Measurements from ENCODE around the gene RPL37. TPM values are rescaled to one million over a fixed set of nuclear protein-coding genes. Genes with fewer than 3 reads are reported as not detected.
"Not testable (repeated sequence)": the region's sequence is repeated elsewhere in the genome, so short reads cannot be mapped to it uniquely, and the experiment has no call there.

Gene RPL37
- total RNA-seq, 1 donor from 2014 or later = 840 TPM

DNA sequence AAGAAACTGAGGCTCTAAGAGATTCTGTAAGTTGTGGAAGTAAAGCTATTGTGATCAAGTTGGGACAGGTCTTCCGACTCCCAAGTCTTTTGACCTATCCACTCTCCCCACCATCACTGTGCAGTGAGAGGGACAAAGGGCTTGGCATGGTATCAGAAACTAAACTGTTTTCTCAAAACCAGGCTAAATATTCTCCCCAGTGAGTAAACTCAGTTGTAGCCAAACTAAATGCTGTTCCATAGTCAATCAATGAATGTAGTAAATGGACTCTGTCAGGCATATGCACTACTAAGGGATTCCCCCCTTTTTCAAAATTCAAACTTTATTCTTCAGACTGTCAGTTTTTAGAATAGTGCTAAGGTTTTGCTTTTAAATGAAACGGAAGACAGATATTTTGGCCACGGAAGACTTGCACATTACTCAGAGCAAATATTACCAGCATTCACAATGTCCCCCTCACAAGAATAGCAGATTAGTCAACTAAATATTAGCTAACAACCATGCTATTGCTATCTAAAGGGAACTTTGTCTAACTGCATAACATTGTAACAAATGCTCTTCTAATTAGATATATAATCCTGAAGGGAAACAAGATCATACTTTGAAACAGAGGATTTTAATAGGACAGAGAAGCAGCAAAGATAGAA lies 44.0 kb downstream of the RPL37 start:
- Mint-ChIP-seq H3K4me1 (ENCODE audit: low read depth, unreplicated experiment) (no peaks in the 10 kb centered on the region), H3K4me3 (ENCODE audit: unreplicated experiment) (no peak overlapping the region), H3K27me3 (ENCODE audit: unreplicated experiment) (peaks cover 4% of the 10 kb centered on the region), H3K9me3 (ENCODE audit: unreplicated experiment) (peaks cover 2% of the 10 kb centered on the region), H3K27ac (ENCODE audit: unreplicated experiment) (no peak overlapping the region), H3K36me3 (ENCODE audit: unreplicated experiment) (peaks cover 15% of the 10 kb centered on the region)
- TF ChIP-seq, protein P1, sequence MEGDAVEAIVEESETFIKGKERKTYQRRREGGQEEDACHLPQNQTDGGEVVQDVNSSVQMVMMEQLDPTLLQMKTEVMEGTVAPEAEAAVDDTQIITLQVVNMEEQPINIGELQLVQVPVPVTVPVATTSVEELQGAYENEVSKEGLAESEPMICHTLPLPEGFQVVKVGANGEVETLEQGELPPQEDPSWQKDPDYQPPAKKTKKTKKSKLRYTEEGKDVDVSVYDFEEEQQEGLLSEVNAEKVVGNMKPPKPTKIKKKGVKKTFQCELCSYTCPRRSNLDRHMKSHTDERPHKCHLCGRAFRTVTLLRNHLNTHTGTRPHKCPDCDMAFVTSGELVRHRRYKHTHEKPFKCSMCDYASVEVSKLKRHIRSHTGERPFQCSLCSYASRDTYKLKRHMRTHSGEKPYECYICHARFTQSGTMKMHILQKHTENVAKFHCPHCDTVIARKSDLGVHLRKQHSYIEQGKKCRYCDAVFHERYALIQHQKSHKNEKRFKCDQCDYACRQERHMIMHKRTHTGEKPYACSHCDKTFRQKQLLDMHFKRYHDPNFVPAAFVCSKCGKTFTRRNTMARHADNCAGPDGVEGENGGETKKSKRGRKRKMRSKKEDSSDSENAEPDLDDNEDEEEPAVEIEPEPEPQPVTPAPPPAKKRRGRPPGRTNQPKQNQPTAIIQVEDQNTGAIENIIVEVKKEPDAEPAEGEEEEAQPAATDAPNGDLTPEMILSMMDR (IDR thresholded peaks at IDR 0.05; ENCODE audit: partially characterized antibody, unreplicated experiment) = no peak
- DNase-seq = no peak

DNA sequence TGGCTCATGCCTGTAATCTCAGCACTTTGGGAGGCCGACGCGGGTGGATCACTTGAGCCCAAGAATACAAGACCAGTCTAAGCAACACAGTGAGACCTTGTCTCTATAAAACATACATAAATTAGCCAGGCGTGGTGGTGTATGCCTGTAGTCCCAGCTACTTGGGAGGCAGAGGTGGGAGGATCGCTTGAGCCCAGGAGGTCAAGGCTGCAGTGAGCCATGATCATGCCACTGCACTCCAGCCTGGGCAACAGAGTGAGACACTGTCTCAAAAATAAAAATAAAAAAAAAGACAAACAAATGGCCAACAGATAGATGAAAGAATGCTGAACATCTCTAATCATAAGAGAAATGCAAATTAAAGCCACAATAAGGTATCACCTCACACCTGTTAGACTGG lies 46.1 kb downstream of the RPL37 start:
- not testable (repeated sequence) for H3K4me1 Mint-ChIP-seq (ENCODE audit: low read depth, unreplicated experiment); H3K27ac Mint-ChIP-seq (ENCODE audit: unreplicated experiment); H3K27me3 Mint-ChIP-seq (ENCODE audit: unreplicated experiment); H3K4me3 Mint-ChIP-seq (ENCODE audit: unreplicated experiment); DNase-seq; H3K9me3 Mint-ChIP-seq (ENCODE audit: unreplicated experiment)
- peaks cover 19% of the 10 kb centered on the region for H3K36me3 Mint-ChIP-seq (ENCODE audit: unreplicated experiment)

DNA sequence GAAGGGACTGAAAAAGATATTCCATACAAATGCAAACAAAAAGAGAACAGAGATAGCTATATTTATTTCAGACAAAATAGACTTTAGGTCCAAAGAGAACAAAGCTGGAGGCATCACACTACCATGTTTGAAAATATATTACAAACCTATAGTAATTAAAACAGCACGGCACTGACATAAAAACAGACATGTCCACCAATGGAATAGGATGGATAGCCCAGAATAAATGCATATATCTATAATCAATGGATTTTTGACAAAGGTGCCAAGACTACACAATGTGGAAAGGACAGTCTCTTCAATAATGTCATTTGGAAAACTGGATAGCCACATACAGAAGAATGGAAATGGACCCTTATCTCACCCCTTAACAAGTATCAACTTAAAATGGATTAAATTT lies 47.0 kb downstream of the RPL37 start:
- Mint-ChIP-seq H3K27ac (ENCODE audit: unreplicated experiment) (no peak overlapping the region), H3K27me3 (ENCODE audit: unreplicated experiment) (peaks cover 2% of the 10 kb centered on the region), H3K4me1 (ENCODE audit: low read depth, unreplicated experiment) (no peaks in the 10 kb centered on the region), H3K36me3 (ENCODE audit: unreplicated experiment) (peaks cover 19% of the 10 kb centered on the region), H3K4me3 (ENCODE audit: unreplicated experiment) (no peak overlapping the region), H3K9me3 (ENCODE audit: unreplicated experiment) (peaks cover 2% of the 10 kb centered on the region)
- TF ChIP-seq, protein P1 (IDR thresholded peaks at IDR 0.05; ENCODE audit: partially characterized antibody, unreplicated experiment) = no peak
- no peak for DNase-seq

DNA sequence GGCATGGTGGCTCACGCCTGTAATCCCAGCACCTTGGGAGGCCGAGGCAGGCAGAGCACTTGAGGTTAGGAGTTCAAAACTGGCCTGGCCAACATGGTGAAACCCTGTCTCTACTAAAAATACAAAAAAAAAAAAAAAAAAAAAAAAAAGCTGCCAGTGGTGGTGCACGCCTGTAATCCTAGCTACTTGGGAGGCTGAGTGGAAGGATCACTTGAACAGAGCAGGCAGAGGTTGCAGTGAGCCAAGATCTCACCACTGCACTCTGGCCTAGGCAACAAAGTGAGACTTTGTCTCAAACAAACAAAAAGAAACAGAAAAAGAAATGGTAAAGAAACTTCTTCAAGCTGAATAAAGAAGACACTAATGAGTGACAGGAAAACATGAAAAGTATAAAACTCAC lies 48.4 kb downstream of the RPL37 start:
- H3K4me3 Mint-ChIP-seq (ENCODE audit: unreplicated experiment); H3K27me3 Mint-ChIP-seq (ENCODE audit: unreplicated experiment); DNase-seq; H3K27ac Mint-ChIP-seq (ENCODE audit: unreplicated experiment); H3K4me1 Mint-ChIP-seq (ENCODE audit: low read depth, unreplicated experiment); H3K9me3 Mint-ChIP-seq (ENCODE audit: unreplicated experiment): not testable (repeated sequence)
- peaks cover 19% of the 10 kb centered on the region for H3K36me3 Mint-ChIP-seq (ENCODE audit: unreplicated experiment)

DNA sequence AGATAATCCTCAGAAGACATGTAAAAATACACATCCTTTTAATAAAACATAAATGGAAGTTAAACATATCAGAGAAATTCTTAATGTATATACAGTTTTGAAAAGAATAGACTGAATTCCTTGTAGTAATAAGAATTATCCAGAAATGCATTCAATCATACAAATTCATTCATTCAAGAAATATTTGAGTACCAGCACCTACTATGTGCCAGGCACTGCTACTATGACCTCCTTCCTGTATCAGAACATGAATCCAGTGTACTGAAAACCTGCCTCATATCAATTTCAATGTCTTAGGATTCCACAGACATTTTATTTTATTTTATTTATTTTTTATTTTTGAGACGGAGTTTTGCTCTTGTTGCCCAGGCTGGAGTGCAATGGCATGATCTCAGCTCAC lies 50.1 kb downstream of the RPL37 start:
- TF ChIP-seq, protein P1 (IDR thresholded peaks at IDR 0.05; ENCODE audit: partially characterized antibody, unreplicated experiment) = no peak

DNA sequence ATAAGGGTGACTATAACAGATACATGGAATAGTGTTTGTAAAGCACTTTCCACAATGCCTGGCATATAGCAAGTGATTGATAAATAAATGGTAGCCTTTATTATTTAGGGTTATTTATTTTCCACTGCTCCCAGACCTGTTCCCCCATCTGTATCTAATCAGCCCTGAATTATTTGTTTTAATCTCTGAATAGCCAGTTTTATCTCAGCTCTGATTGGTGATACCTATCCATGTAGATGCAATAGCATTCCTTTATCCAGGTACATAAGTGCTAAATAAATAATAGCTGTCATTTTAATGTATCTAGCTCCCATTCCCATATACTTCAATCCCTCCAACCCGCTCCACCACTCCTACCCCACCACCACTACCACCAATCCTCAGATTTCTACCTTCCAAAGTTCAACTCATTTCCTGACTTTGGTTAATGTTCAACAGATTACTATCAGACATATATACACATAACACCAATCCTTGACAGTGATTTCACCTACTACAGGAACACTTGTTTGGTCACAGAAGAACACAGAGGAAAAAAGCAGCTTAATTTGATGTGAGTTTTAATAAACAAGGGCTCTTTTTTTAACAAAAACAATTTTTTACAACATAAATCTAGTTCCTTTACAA lies 50.9 kb downstream of the RPL37 start:
- no peak for DNase-seq
- no peak overlapping the region for H3K27ac Mint-ChIP-seq (ENCODE audit: unreplicated experiment)
- no peak overlapping the region for H3K4me3 Mint-ChIP-seq (ENCODE audit: unreplicated experiment)
- TF ChIP-seq, protein P1 (IDR thresholded peaks at IDR 0.05; ENCODE audit: partially characterized antibody, unreplicated experiment) = no peak
- H3K27me3 Mint-ChIP-seq (ENCODE audit: unreplicated experiment) = peaks cover 2% of the 10 kb centered on the region
- H3K4me1 Mint-ChIP-seq (ENCODE audit: low read depth, unreplicated experiment) = no peaks in the 10 kb centered on the region
- peaks cover 19% of the 10 kb centered on the region for H3K36me3 Mint-ChIP-seq (ENCODE audit: unreplicated experiment)
- peaks cover 3% of the 10 kb centered on the region for H3K9me3 Mint-ChIP-seq (ENCODE audit: unreplicated experiment)

More for the DNA sequence above, 50.1 kb downstream of the RPL37 start:
- Mint-ChIP-seq H3K27ac (ENCODE audit: unreplicated experiment) (no peak overlapping the region), H3K4me3 (ENCODE audit: unreplicated experiment) (no peak overlapping the region), H3K9me3 (ENCODE audit: unreplicated experiment) (peaks cover 3% of the 10 kb centered on the region), H3K36me3 (ENCODE audit: unreplicated experiment) (peaks cover 19% of the 10 kb centered on the region), H3K27me3 (ENCODE audit: unreplicated experiment) (peaks cover 2% of the 10 kb centered on the region), H3K4me1 (ENCODE audit: low read depth, unreplicated experiment) (no peaks in the 10 kb centered on the region)
- DNase-seq = no peak

All from glutamatergic neuron (in vitro differentiated cells).